Stimulated activated CD4-positive, alpha-beta T cell treated with anti-CD3 and anti-CD28 coated beads, Interleukin-1b, Interleukin-23, amount 100 ng/mL, for 1 hour (primary cell): ENCODE data around the gene SP140.
A peak's percentile ranks its signal among the peaks of the same experiment; 100 is the strongest.
"Not testable (repeated sequence)": the region's sequence is repeated elsewhere in the genome, so short reads cannot be mapped to it uniquely, and the experiment has no call there.

ENCODE experiments used
- DNase-seq, 2 donors: peaks; one replicate each; pipeline ENCODE4 v3.0.0-alpha.2; 2020; ENCODE audit warnings: low read depth in 2 of 2

Gene SP140

DNA sequence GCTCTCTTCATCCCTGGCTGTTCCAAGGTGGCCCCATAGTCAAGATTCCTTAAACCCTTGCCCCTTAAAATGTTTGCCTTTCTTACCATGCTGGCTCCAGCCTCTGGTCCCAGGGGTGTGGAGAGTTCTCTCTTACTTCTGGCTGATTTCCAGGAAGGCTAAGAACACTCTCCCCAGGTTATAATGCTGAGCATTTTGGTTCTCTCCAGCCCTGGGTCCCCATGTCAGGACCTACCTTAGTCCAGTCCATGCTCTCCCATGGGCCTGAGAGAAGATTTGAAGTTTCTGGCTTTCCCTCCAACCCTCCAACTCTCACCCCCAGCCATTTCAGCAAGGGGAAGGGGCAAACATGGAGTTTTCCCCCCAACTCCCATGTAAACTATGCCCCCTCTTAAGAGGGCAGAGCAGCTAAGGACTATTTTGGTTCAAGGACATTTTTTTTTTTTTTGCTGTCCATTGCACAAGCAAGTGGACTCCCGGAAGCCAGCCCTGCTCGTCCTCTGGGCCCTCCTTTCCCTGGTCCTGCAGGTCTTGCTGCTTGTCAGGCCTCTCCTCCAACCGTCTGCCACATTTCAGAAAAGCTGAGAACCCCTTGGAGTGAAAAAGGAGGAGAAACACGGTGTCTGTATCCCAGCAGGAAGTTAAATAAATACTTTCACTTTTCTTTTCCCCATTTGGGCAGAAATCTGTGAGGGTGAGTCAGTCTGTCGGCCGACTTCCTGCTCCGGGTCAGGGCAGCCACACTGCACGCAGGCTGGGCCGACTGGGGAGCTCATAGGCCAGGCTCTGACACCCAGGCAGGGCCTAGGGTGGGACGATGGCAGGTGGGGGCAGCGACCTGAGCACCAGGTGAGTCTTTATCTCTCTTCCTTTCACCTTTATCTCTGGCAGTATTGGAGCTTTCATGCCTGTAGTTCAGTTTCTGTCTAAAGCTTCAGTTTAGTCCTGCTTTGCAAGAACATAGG, 101.2 kb downstream of the SP140 start, which contains the start of gene SP140L:
Gene SP140L (plus strand): TSS at position 741 of the 965 bp plus-strand sequence. CDS start 77 bp downstream, at position 818.
- DNase-seq, result peak; percentile 45 to 52

DNA sequence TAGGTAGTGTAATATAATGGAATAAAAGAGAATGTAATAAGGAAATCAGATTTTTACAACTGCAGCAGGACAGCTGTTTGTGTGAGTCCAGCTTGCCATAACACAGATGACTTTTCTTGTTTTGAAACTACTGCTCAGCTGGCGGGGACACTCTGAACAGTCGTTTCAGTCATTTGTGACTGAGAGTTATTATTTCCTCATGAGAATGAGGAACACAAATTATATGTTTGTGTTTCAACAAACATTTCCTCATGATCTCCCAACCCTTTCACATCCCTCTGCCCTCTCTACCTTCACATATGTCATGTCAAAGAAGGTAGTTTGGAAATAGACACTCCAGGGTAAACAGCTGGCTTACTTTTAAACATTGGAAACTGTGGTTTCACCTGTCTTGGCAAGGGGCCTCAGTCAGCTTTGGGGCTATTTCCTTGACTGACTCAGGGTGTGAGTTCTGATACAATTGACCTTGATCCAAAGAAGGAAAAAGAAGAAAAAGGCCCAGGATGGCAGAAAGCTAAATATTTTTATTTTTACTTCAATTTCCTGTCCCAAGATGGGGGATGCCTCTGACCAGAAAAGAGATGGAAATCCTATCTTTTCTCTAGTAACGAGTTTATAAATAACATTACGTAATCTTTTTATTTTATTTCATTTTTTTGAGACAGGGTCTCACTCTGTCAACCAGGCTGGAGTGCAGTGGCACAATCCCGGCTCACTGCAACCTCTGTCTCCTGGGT, 102.0 kb downstream of the SP140 start:
- no peak for DNase-seq

DNA sequence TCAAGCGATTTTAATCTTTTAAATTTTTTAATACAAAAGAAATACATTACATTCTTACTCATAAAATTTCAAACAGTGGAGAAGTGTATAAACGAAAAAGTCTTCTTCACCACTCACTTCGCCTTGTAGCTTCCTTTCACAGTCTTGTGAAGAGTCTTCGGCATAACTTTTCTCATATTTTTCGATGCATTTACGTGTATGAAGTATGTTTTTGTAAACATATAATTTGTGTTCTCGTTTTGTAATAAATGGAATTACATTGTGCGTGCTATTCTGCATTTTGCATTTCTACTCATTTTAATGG, 102.6 kb downstream of the SP140 start:
- no peak for DNase-seq

DNA sequence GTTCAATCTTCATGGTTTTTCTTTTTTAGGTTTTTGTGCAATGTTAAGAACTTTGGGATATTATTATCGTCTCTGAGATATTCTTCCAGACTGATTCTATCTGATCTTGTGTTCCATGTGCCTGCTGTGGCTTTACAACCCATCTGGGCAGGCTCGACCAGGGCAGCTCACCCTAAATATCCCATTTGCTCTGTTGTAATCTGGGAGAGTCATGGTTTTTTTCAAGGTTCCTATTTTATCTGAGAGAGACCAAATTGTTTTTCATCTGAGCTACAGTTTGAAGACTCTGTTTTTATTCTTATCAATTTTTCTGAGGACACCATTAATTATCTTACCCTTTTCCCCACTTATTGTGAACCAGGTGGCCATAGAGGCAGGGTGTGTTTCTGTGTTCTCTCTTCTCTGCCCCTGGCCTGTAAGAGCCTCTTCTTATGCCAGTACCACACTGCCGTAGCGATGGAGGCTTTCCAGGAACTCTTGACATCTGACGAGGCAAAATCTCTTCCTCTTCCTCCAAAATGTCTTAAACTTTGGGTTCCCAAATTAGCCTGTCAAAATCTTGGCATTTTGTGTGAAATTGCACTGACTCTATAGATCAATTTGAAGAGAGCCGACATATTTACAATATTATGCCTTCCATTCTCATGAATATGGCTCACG, 104.5 kb downstream of the SP140 start:
- DNase-seq, result no peak

DNA sequence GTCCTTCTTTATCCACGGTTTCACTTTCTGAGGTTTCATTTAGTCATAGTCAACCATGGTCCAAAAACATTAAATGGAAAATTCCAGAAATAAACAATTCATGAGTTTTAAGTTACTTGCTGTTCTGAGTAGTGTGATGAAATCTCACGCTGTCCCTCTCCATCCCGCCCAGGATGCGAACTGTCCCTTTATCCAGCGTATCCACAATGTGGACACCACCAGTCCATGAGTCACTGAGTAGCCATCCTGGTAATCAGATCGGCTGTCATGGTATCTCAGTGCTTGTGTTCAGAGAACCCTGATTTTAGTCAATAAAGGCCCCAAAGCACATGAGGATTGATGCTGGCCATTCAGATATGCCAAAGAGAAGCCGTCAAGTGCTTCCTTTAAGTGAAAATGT, 105.2 kb downstream of the SP140 start:
- DNase-seq, result no peak

DNA sequence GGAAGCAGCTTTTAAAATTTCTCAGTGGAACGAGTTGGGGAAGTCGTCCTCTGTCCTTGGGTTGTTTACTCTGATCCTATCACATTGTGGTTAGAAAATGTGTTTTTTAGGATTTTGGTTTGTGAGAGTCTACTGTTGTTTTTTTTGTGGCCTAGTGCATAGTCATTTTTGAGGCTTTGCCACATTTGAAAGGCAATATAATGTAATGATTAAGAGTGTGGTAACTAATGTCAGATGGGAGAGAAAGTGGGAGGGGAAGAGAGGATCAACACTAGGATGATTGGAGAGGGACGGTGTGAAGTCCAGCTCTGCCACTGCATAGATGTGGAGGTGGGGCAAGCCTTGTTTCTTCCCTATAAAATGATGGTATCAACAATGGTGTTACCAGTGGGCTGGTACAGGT, 109.9 kb downstream of the SP140 start:
- DNase-seq, result no peak

DNA sequence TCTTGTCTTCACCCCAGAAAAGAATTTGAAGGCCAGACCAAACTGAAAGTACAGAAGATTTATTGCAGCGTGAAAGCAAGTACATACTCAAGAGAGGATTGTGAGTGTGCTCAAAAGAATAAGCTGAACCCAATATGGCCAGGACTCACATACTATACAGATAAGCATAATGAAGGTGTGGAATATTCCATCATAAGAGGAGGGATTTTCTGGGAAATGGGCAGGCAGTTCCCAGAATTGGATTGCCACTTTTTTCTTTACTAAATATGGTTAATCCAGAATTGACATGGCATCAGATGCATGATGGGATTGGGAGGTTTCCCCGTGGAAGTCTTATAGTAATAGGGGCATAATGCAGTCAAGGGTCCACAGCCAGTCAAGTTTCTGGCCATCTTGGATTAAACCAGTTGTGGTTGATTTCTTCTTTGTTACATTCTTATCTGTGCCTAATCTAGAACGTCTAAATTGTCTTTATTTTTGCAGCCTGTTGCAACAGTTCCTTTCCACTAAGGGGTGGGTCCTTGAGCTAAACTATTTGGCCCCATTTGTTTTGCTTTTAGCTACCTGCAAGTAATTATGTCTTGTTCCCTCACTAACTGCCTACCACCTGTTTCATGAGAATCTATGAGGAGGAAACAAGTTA, 110.4 kb downstream of the SP140 start:
- no peak for DNase-seq

DNA sequence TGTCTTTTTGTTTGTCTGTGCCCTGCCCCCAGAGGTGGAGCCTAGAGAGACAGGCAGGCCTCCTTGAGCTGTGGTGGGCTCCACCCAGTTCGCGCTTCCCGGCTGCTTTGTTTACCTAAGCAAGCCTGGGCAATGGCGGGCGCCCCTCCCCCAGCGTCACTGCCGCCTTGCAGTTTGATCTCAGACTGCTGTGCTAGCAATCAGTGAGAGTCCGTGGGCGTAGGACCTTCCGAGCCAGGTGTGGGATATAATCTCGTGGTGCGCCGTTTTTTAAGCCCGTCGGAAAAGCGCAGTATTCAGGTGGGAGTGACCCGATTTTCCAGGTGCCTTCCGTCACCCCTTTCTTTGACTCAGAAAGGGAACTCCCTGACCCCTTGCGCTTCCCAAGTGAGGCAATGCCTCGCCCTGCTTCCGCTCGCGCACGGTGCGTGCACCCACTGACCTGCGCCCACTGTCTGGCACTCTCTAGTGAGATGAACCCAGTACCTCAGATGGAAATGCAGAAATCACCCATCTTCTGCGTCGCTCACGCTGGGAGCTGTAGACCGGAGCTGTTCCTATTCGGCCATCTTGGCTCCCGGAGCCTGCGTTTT, 116.5 kb downstream of the SP140 start:
- DNase-seq, result not testable (repeated sequence)

DNA sequence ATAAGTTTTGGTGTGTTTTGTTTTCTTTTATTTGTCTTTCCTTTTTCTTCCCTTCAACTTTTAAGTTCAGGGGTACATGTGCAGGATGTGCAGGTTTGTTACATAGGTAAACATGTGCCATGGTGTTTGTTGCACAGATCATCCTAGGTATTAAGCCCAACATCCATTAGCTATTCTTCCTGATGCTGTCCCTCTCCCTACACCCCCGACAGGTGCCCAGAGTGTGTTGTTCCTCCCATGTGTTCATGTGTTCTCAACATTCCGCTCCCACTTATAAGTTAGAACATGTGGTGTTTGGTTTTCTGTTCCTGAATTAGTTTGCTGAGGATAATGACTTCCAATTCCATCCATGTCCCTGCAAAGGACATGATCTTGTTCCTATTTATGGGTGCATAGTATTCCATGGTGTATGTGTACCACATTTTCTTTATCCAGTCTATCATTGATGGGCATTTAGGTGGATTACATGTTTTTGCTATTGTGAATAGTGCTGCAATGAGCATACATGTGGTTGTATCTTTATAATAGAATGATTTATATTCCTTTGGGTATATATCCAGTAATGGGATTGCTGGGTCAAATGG, 117.6 kb downstream of the SP140 start:
- not testable (repeated sequence) for DNase-seq

DNA sequence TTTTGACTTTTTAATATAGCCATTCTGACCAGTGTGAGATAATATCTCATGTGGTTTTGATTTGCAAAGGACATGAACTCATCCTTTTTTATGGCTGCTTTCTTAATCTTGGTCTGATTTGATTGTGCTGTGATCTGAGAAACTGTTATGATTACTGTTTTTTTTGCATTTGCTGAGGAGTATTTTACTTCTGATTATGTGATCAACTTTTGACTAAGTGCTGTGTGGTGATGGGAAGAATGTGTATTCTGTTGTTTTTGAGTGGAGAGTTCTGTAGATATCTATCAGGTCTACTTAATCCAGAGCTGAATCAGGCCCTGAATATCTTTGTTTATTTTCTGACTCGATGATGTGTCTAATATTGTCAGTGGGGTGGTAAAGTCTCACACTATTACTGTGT, 118.2 kb downstream of the SP140 start:
- DNase-seq, result no peak

DNA sequence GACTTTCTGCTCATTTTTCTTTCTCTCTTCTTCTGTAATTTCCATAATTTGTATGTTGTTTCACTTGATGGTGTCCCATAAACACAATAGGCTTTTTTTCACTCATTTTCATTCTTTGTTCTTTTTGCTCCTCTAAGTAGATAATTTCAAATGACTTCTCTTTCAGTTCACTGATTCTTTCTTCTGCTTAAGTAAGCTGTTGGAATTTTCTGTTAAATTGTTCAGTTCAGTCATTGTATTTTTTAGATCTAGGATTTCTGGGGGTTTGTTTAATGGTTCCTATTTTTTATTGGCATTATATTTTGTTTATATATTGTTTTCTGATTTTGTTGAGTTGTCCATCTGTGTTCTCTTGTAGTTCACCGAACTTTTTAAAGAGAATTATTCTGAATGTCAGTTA, 120.9 kb downstream of the SP140 start:
- no peak for DNase-seq

DNA sequence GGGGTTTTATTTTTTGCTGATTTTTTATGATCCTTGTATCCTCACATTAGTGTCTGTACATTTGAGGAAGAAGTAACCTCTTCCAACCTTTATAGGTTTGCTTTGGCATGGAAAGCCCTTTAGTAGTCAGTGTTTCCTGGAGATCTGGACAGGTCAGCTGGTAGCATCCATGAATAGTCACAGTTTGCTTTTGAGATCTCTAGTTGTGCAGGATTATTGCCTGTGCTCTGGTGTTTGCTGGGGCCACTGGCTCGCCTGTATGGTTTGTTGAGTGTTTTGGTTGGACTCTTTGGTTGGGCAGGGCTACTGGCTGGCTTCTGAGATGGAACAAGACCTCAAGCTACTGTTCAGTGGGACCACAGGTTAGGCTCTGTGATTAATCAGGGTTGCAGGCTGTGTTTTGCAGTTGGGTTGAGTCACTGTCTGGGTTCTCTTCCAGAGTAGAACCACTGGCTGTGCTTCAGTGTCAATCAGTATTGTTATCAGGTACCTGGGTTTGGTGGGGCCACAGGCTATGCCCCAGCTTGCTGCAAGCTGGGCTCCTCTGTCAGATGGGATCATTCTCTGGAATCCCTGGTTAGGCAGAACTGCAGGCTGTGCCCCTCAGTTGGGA, 121.5 kb downstream of the SP140 start:
- no peak for DNase-seq

DNA sequence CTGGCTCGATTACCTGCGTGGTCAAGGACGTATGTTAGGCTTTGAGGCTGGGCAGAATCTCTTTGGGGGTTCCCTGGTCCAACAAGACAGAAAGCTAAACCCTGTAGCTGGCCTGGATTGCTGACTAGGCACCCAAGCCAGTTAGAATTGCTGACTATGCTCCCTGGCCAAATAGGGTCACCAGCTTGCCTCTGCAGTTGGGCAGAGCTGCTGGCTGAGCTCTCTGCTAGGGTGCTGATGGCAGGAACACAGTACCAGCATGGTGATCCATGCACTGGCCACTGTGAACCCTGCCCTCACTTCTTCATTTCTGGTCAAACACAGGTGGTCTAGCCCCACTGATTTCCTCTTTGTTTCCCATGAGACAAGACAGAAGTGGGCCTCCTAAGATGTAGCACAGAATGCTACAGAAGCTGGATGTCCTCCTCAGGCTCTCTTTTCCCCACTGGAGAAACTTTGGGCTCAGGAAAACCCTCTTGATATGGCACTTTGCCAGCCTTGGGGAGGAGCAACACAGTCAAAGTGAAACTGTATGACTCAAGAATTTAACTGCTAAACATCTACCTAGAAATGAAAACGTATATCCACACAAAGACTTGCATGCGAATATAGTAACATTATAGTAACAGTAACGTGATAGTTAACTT, 122.2 kb downstream of the SP140 start:
- no peak for DNase-seq

DNA sequence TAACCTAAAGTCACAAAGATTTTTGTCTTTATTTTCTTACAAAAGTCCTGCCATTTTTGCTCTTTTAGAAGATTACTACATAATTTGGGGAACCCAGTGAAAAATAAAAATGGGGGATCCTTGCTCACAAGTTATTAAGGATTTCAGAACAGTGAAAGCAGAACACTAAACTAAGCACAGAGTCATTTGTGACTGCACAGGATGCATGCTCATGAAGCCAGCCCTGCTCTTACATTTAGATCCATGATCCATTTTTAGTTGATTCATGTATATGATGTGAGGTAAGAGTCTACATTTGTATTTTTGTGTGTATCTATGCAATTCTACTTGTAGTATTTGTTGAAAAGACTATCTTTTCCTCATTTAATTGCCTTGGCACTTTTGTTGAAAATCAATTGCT, 123.3 kb downstream of the SP140 start:
- no peak for DNase-seq

DNA sequence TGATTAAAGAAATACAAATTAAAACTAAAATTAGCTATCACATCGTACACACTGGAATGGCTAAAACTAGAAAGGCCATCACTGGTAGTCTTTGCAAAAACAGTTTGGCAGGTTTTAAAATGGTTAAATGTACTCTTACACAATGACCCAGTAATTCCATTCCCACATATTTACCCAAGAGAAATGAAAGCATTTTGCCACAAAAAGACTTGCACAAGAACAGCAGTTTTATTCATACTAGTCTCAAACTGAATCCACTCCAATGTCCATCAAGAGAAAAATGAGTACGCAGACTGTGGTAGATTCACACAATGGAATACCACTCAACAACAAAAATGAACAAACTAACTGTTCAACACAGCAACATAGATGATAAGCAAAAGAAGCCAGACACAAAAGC, 130.5 kb downstream of the SP140 start:
- DNase-seq, result no peak

DNA sequence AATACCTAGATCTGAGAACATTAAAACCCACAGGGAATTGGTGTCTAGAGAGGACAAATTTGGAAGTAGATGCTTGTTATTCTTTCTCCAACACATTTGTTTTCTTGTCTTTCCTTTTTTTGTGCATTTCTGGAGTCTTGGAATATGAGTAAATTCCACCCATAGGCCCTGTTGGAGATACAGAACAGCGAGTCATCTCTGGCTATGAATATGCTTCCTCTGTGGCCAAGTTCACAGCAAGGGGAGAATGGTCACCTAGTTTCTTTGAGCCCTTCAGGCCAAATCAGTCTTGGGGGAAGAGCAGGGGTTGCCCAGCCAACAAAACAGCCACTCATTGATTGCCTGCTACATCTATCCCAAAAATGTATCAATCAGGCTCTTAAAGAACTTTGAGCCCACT, 132.8 kb downstream of the SP140 start:
- no peak for DNase-seq

DNA sequence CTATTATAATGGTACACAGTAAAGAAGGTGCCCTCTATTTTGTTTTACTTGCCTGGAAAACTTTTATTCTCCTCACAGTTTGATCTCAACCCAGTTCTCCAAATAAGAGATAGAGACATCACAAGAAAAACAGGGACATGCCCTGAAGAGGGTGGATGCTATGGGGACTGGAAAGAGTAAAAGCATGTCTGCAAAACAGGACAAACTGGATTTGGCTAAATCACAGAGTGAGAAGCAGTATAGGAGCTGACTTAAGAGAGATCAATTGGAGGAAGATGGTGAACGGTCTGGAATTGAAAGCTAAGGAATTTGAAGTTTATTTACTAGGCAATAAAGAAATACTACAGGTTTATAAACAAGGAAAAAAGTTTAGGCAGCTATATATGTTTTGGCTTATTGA, 134.5 kb downstream of the SP140 start:
- DNase-seq, result no peak

DNA sequence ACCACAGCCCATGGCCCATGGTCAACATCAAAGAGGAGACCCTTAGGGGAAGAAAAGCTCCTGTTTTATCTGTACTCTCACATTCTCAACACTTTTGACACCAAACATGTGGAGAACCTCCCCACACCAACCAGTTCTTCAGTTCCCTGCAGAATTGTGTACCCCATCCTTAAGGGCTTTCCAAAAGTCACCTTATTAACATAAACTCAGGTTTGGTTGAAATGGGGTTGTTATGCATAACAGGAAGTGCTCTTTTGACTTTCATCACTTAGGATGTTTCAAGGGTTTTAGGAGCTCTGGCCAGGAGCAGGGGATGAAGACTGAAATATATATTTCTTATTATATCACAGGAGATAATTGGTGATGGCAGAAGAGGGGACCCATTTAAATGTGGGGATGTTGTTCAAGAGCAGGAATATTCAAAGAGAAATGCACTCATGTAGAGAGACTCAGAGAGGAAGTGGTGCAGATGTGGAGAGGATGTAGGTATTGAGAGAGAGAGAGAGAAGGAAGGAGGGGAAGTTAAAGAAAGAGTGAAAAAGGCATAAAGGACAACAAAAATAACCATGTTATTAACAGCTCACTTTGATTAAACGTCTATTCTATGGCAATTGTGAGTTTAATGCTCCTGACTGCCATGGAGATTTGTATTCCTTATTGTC, 136.6 kb downstream of the SP140 start:
- no peak for DNase-seq
